Loucy (cell line): Measurements from ENCODE around the gene GRM6.

Source experiments
- H2AFZ ChIP-seq: fragments of 200-600 bp; sonication (generic); 2 replicates; pipeline ENCODE4 v1.6.0; 2016; ENCODE audit warnings: antibody characterized with exemption, mild to moderate bottlenecking, low read length, moderate library complexity
- H3F3A ChIP-seq: fragments of 200-600 bp; 2 replicates; pipeline ENCODE4 v1.6.0; 2016; ENCODE audit warnings: antibody characterized with exemption, low read depth, mild to moderate bottlenecking
- H3K27me3 ChIP-seq: fragments of 200-600 bp; sonication (generic); 2 replicates; pipeline ENCODE4 v1.6.1; 2014; ENCODE audit warnings: low read length, mild to moderate bottlenecking; ENCODE audit not compliant: insufficient read depth, poor library complexity, severe bottlenecking
- H3K36me3 ChIP-seq: fragments of 200-600 bp; sonication (generic); 2 replicates; pipeline ENCODE4 v1.6.1; 2016; ENCODE audit warnings: low read length; ENCODE audit not compliant: insufficient read depth
- H3K4me1 ChIP-seq: fragments of 200-600 bp; sonication (generic); 2 replicates; pipeline ENCODE4 v1.5.1; 2014; ENCODE audit warnings: low read length, mild to moderate bottlenecking; ENCODE audit not compliant: insufficient read depth, poor library complexity, severe bottlenecking
- H3K4me2 ChIP-seq: fragments of 200-600 bp; sonication (generic); 2 replicates; pipeline ENCODE4 v1.6.0; 2014; ENCODE audit warnings: antibody characterized with exemption, low read length, low read depth, mild to moderate bottlenecking; ENCODE audit not compliant: poor library complexity, severe bottlenecking
- H3K4me3 ChIP-seq: fragments of 200-600 bp; sonication (generic); 2 replicates; pipeline ENCODE4 v1.5.1; 2014; ENCODE audit warnings: low read length, mild to moderate bottlenecking, mixed read lengths; ENCODE audit not compliant: poor library complexity, severe bottlenecking
- H3K79me2 ChIP-seq: fragments of 200-600 bp; sonication (generic); 2 replicates; pipeline ENCODE4 v1.6.1; 2014; ENCODE audit warnings: low read length; ENCODE audit not compliant: insufficient read depth
- H3K9ac ChIP-seq: fragments of 200-600 bp; sonication (generic); 2 replicates; pipeline ENCODE4 v1.6.0; 2014; ENCODE audit warnings: mild to moderate bottlenecking, low read depth, low read length, moderate library complexity; ENCODE audit not compliant: poor library complexity, severe bottlenecking
- H3K9me2 ChIP-seq: fragments of 200-600 bp; sonication (generic); replicated peaks from 2 replicates; pipeline ENCODE4 v1.6.1; 2016; ENCODE audit warnings: low read depth, low read length, mixed read lengths
- H3K9me3 ChIP-seq: fragments of 200-600 bp; sonication (generic); 2 replicates; pipeline ENCODE4 v1.6.1; 2014; ENCODE audit warnings: mild to moderate bottlenecking, antibody characterized with exemption, low read length, low read depth; ENCODE audit not compliant: insufficient read depth
- H4K20me1 ChIP-seq: fragments of 200-600 bp; sonication (generic); 2 replicates; pipeline ENCODE4 v1.6.0; 2014; ENCODE audit warnings: antibody characterized with exemption, low read length, mild to moderate bottlenecking; ENCODE audit not compliant: insufficient read depth, poor library complexity, severe bottlenecking
- CTCF ChIP-seq: fragments of 200-600 bp; sonication (generic); conservative IDR thresholded peaks from 2 replicates; pipeline ENCODE4 v1.5.1; 2014; ENCODE audit warnings: mild to moderate bottlenecking, antibody characterized with exemption, low read length
- EZH2phosphoT487 ChIP-seq: fragments of 200-600 bp; IDR thresholded peaks from 2 replicates; pipeline ENCODE4 v1.6.1; 2018; ENCODE audit warnings: antibody characterized with exemption, mild to moderate bottlenecking, moderate library complexity, borderline replicate concordance

The GRM6 gene

GRCh38 chr5:178983728-178984127, 11.4 kb downstream of the GRM6 start:
- no peaks in the 10 kb centered on the region for H3K79me2 ChIP-seq
- H3K4me3 ChIP-seq, result no peak overlapping the region
- H3F3A ChIP-seq, result no peaks in the 10 kb centered on the region
- no peaks in the 10 kb centered on the region for H3K27me3 ChIP-seq
- no peak overlapping the region for H2AFZ ChIP-seq
- H3K9ac ChIP-seq, result no peak overlapping the region
- TF ChIP-seq CTCF (no peak), EZH2phosphoT487 (no peak)
- H4K20me1 ChIP-seq, result no peaks in the 10 kb centered on the region
- H3K4me2 ChIP-seq, result no peak overlapping the region
- no peaks in the 10 kb centered on the region for H3K9me3 ChIP-seq
- no peaks in the 10 kb centered on the region for H3K4me1 ChIP-seq
- H3K36me3 ChIP-seq, result no peaks in the 10 kb centered on the region
- H3K9me2 ChIP-seq, result no peaks in the 10 kb centered on the region

GRCh38 chr5:178982941-178983340, 12.2 kb downstream of the GRM6 start:
- H3K4me3 ChIP-seq, result no peak overlapping the region
- no peaks in the 10 kb centered on the region for H3K4me1 ChIP-seq
- no peak overlapping the region for H2AFZ ChIP-seq
- no peak overlapping the region for H3K4me2 ChIP-seq
- no peaks in the 10 kb centered on the region for H3K36me3 ChIP-seq
- H4K20me1 ChIP-seq, result no peaks in the 10 kb centered on the region
- TF ChIP-seq CTCF, result no peak
- no peaks in the 10 kb centered on the region for H3K9me2 ChIP-seq
- no peak overlapping the region for H3K9ac ChIP-seq
- H3F3A ChIP-seq, result no peaks in the 10 kb centered on the region
- no peaks in the 10 kb centered on the region for H3K27me3 ChIP-seq
- H3K79me2 ChIP-seq, result no peaks in the 10 kb centered on the region
- no peaks in the 10 kb centered on the region for H3K9me3 ChIP-seq

- Histone ChIP-seq H3K4me1 (no peaks in the 10 kb centered on the region), H3K36me3 (no peaks in the 10 kb centered on the region), H3K79me2 (no peaks in the 10 kb centered on the region), H3K9ac (no peak overlapping the region), H3K27me3 (no peaks in the 10 kb centered on the region), H3K4me2 (no peak overlapping the region), H2AFZ (no peak overlapping the region), H3K4me3 (no peak overlapping the region), H3F3A (no peaks in the 10 kb centered on the region), H3K9me2 (no peaks in the 10 kb centered on the region), H3K9me3 (no peaks in the 10 kb centered on the region), H4K20me1 (no peaks in the 10 kb centered on the region)
- TF ChIP-seq CTCF (no peak), EZH2phosphoT487 (no peak)
Observed at GRCh38 chr5:178981381-178981780, 13.7 kb downstream of the GRM6 start.
